Mesendoderm (in vitro differentiated cells): ENCODE results near the gene HBM.

ENCODE experiments used
- DNase-seq: peaks from one replicate; pipeline ENCODE4 v3.0.0; 2013
- H2AK5ac ChIP-seq: 2 replicates; pipeline ENCODE4 v1.6.1; 2013; ENCODE audit warnings: low read length, inconsistent platforms
- H2BK120ac ChIP-seq: 2 replicates; pipeline ENCODE4 v1.6.1; 2013; ENCODE audit warnings: low read depth, mild to moderate bottlenecking, low read length, moderate library complexity, mixed read lengths
- H2BK15ac ChIP-seq: replicated peaks from 2 replicates; pipeline ENCODE4 v1.6.1; 2013; ENCODE audit warnings: low read depth, mild to moderate bottlenecking, moderate library complexity
- H2BK5ac ChIP-seq: 2 replicates; pipeline ENCODE4 v1.6.1; 2013; ENCODE audit warnings: low read length, inconsistent platforms
- H3K18ac ChIP-seq: 2 replicates; pipeline ENCODE4 v1.6.1; 2013; ENCODE audit warnings: mild to moderate bottlenecking, low read length, mixed read lengths
- H3K23ac ChIP-seq: one replicate; pipeline ENCODE4 v1.6.1; 2013; ENCODE audit warnings: low read length
- H3K27ac ChIP-seq: 2 replicates; pipeline ENCODE4 v1.5.1; 2013; ENCODE audit warnings: low read depth, mild to moderate bottlenecking, inconsistent platforms, low read length, moderate library complexity
- H3K27me3 ChIP-seq: 2 replicates; pipeline ENCODE4 v1.6.1; 2013; ENCODE audit warnings: low read length, control low read depth, mild to moderate bottlenecking, inconsistent platforms; ENCODE audit not compliant: insufficient read depth, poor library complexity
- H3K36me3 ChIP-seq: 2 replicates; pipeline ENCODE4 v1.6.1; 2013; ENCODE audit warnings: low read length, inconsistent platforms; ENCODE audit not compliant: control insufficient read depth, insufficient read depth
- H3K4ac ChIP-seq: one replicate; pipeline ENCODE4 v1.6.1; 2013; ENCODE audit warnings: low read depth, mild to moderate bottlenecking, low read length, moderate library complexity
- H3K4me1 ChIP-seq: 2 replicates; pipeline ENCODE4 v1.6.1; 2013; ENCODE audit warnings: low read depth, low read length, inconsistent platforms; ENCODE audit not compliant: control insufficient read depth
- H3K4me2 ChIP-seq: 2 replicates; pipeline ENCODE4 v1.6.1; 2013; ENCODE audit warnings: low read length
- H3K4me3 ChIP-seq: 2 replicates; pipeline ENCODE4 v1.5.1; 2013; ENCODE audit warnings: mild to moderate bottlenecking, low read length
- H3K56ac ChIP-seq: one replicate; pipeline ENCODE4 v1.6.1; 2013; ENCODE audit warnings: low read length
- H3K79me1 ChIP-seq: 2 replicates; pipeline ENCODE4 v1.6.1; 2013; ENCODE audit warnings: low read length, inconsistent platforms
- H3K79me2 ChIP-seq: 2 replicates; pipeline ENCODE4 v1.6.1; 2013; ENCODE audit warnings: mild to moderate bottlenecking, low read length; ENCODE audit not compliant: control insufficient read depth, insufficient read depth
- H3K9ac ChIP-seq: 2 replicates; pipeline ENCODE4 v1.6.1; 2013; ENCODE audit warnings: low read length, inconsistent platforms
- H4K5ac ChIP-seq: one replicate; pipeline ENCODE4 v1.6.1; 2013; ENCODE audit warnings: low read length
- H4K8ac ChIP-seq: one replicate; pipeline ENCODE4 v1.6.1; 2013; ENCODE audit warnings: low read depth, mild to moderate bottlenecking, control low read depth, low read length, moderate library complexity
- WGBS: extraction: QIAGEN DNeasy Blood & Tissue Kit; methylation state at CpG from one replicate; pipeline ENCODE4 v1.1.7; 2013; ENCODE audit warnings: low lambda C conversion rate, missing lambda C conversion rate; ENCODE audit not compliant: insufficient coverage; ENCODE audit errors: extremely low coverage; 5-methylcytosine and 5-hydroxymethylcytosine counted together

HBM gene

DNA sequence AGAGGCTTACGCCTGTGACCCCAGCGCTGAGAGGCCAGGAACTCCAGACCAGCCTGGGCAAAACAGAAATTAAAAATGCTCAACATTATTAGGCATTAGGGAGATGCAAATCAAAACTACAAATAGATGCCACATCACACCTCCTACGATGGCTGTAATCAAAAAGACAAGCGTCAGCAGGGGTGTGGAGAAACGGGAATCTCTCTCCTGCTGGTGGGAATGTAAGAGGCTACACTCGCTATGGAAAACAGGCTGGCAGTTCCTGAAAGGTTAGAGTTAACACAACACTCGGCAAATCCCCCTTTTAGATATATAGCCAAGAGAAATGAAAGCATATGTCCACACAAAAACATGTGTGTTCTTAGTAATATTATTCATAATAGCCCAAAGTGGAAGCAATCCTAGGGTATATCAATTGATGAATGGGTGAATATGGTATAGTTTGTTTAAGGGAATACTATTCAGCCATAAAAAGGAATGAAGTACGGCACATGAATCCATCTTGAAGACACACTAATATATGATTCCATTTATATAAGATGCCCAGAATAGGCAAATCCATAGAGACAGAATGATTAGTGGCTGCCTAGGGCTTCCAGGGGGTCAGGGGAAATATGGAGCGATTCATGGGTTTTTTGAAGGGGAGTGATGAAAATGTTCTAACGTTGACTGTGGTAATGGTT is 25.5 kb upstream of the HBM start:
- H3K4ac ChIP-seq: no peak overlapping the region
- WGBS: no CpG with 5 or more reads among the region's 10 CpGs

DNA sequence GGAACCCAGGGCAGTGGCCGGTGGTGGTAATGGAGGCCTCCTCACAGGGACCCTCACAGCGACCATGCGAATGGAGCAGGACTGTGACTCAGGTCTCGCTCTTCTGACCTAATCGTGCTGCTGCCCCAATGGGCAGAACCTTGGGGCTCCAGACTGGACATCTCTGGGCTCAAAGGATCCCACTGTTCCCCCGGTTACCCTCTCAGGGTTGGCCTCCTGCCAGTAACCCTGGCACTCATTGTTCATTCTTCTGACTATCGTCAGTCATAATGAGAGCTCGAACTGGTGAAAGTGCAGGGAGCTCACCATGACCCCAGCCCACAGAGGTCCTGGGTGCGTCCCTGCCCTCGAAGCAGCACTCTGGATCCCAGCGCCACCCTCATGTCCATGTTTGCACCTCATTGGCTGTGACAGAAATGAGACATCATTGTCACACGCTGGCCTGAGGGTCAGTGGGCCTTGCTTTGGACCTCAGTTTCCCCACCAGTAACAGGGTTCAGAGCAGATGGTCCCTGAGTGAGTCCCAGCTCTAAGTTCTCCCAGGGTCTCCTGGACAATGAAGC is 23.3 kb upstream of the HBM start:
- Histone ChIP-seq H3K27ac (no peak overlapping the region), H3K4me2 (no peak overlapping the region), H3K36me3 (no peaks in the 10 kb centered on the region), H3K4ac (no peak overlapping the region), H3K79me2 (no peaks in the 10 kb centered on the region), H3K18ac (no peak overlapping the region), H2BK5ac (no peak overlapping the region), H2BK15ac (no peak overlapping the region), H2AK5ac (no peak overlapping the region), H3K79me1 (no peaks in the 10 kb centered on the region), H3K9ac (no peak overlapping the region), H3K56ac (no peak overlapping the region), H3K23ac (no peak overlapping the region), H3K27me3 (no peaks in the 10 kb centered on the region), H3K4me3 (no peak overlapping the region), H4K5ac (no peak overlapping the region), H3K4me1 (no peaks in the 10 kb centered on the region), H4K8ac (no peak overlapping the region), H2BK120ac (no peak overlapping the region)
- no peak for DNase-seq
- WGBS: no CpG with 5 or more reads among the region's 12 CpGs

More for the DNA sequence above, 25.5 kb upstream of the HBM start:
- no peaks in the 10 kb centered on the region for H3K27me3 ChIP-seq
- peak; percentile 55 for DNase-seq
- no peak overlapping the region for H3K4me3 ChIP-seq
- no peak overlapping the region for H3K27ac ChIP-seq
- H3K18ac ChIP-seq: no peak overlapping the region
- H3K4me1 ChIP-seq: no peaks in the 10 kb centered on the region
- no peak overlapping the region for H3K9ac ChIP-seq
- H3K4me2 ChIP-seq: no peak overlapping the region
- H2AK5ac ChIP-seq: no peak overlapping the region
- no peaks in the 10 kb centered on the region for H3K79me2 ChIP-seq
- H3K36me3 ChIP-seq: no peaks in the 10 kb centered on the region
- H3K23ac ChIP-seq: no peak overlapping the region
- no peak overlapping the region for H2BK15ac ChIP-seq
- no peak overlapping the region for H4K8ac ChIP-seq
- no peak overlapping the region for H2BK5ac ChIP-seq
- H4K5ac ChIP-seq: no peak overlapping the region
- peaks cover 1% of the 10 kb centered on the region for H3K79me1 ChIP-seq
- H3K56ac ChIP-seq: no peak overlapping the region
- no peak overlapping the region for H2BK120ac ChIP-seq

DNA sequence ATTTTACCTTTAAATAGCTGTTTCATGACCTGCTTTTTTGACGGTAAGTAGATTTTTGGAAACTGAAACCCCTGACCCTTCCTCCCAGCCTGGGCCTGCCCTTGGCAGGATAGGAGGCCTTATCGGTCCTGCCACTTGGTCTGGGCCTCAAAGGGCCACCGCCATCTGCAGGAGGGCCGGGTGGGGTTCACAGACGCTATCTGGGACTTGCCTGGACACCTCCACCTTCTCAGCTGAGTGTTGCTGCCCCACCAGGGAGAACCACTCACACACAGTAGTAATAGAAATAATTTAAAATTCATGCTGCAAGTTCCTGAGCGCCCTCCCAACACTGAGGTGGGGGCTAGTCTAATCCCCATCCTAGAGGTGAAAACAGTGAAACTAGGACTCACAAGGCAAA is 22.7 kb upstream of the HBM start:
- Histone ChIP-seq H3K27ac (no peak overlapping the region), H2BK120ac (no peak overlapping the region), H3K56ac (no peak overlapping the region), H3K4ac (no peak overlapping the region), H4K5ac (no peak overlapping the region), H3K18ac (no peak overlapping the region), H4K8ac (no peak overlapping the region), H3K27me3 (no peaks in the 10 kb centered on the region), H3K4me1 (no peaks in the 10 kb centered on the region), H3K4me2 (no peak overlapping the region), H3K9ac (no peak overlapping the region), H3K36me3 (no peaks in the 10 kb centered on the region), H2BK5ac (no peak overlapping the region), H3K79me2 (no peaks in the 10 kb centered on the region), H3K79me1 (no peaks in the 10 kb centered on the region), H2BK15ac (no peak overlapping the region), H3K23ac (no peak overlapping the region), H3K4me3 (no peak overlapping the region), H2AK5ac (no peak overlapping the region)
- WGBS: no CpG with 5 or more reads among the region's 6 CpGs
- no peak for DNase-seq

DNA sequence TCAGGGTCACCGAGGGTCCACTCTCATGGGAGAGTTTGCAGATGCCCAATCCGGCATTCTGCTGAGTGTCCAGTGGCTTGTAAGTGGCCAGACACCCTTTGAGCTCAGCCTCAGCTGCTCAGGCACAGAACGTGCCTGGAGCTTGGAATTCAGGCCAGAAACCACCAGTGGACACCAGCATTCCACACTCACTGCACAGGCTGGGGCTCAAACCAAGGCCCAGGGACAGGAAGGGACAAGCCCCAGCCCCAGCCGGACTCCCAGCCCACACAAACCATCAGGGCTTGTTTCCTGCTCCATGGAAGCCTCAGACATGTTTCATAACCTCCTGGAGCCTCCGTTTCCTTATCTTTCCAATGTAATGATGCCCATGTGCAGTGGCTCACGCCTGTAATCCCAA is 22.3 kb upstream of the HBM start:
- H3K27ac ChIP-seq: no peak overlapping the region
- no peak overlapping the region for H2AK5ac ChIP-seq

DNA sequence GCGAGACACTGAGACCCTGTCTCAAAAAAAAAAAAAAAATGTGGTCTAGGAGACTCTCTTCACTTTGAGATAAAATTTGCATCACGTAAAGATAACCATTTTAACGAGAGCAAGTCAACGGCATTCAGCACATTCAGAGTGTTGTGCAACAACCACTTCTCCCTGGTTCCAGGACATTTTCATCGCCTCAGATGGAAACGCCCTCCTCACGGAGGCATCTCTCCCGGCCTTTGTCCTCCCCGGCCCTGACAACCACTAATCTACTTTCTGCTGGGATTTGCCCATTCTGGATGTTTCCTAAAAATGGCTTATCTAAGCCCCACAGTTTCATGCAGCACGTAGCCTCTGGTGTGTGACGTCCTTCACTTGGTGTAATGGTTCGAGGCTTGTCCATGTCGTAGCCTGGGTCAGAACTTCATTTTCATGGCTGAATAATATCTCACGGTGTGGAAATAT is 21.0 kb upstream of the HBM start:
- no peaks in the 10 kb centered on the region for H3K4me1 ChIP-seq
- H3K9ac ChIP-seq: no peak overlapping the region
- H3K4me2 ChIP-seq: no peak overlapping the region
- H4K5ac ChIP-seq: no peak overlapping the region
- no peak overlapping the region for H3K23ac ChIP-seq
- H3K18ac ChIP-seq: no peak overlapping the region
- no peaks in the 10 kb centered on the region for H3K36me3 ChIP-seq
- H3K4me3 ChIP-seq: no peak overlapping the region
- no CpG with 5 or more reads among the region's 14 CpGs for WGBS
- no peak overlapping the region for H2AK5ac ChIP-seq
- no peak overlapping the region for H4K8ac ChIP-seq
- no peak overlapping the region for H2BK15ac ChIP-seq
- no peak overlapping the region for H3K56ac ChIP-seq
- no peak overlapping the region for H2BK5ac ChIP-seq
- no peak overlapping the region for H3K27ac ChIP-seq
- H3K79me2 ChIP-seq: no peaks in the 10 kb centered on the region
- no peak overlapping the region for H2BK120ac ChIP-seq
- no peaks in the 10 kb centered on the region for H3K79me1 ChIP-seq
- no peak for DNase-seq
- no peak overlapping the region for H3K4ac ChIP-seq
- H3K27me3 ChIP-seq: no peaks in the 10 kb centered on the region

More for the DNA sequence above, 22.3 kb upstream of the HBM start:
- no peaks in the 10 kb centered on the region for H3K27me3 ChIP-seq
- no peak overlapping the region for H3K23ac ChIP-seq
- H2BK5ac ChIP-seq: no peak overlapping the region
- H3K79me1 ChIP-seq: no peaks in the 10 kb centered on the region
- no peaks in the 10 kb centered on the region for H3K4me1 ChIP-seq
- H3K56ac ChIP-seq: no peak overlapping the region
- no peaks in the 10 kb centered on the region for H3K36me3 ChIP-seq
- DNase-seq: no peak
- no peak overlapping the region for H4K5ac ChIP-seq
- no peak overlapping the region for H2BK120ac ChIP-seq
- H3K4me2 ChIP-seq: no peak overlapping the region
- H3K79me2 ChIP-seq: no peaks in the 10 kb centered on the region
- H4K8ac ChIP-seq: no peak overlapping the region
- WGBS: no CpG with 5 or more reads among the region's 6 CpGs
- no peak overlapping the region for H3K4ac ChIP-seq
- H3K18ac ChIP-seq: no peak overlapping the region
- no peak overlapping the region for H2BK15ac ChIP-seq
- H3K9ac ChIP-seq: no peak overlapping the region
- H3K4me3 ChIP-seq: no peak overlapping the region

DNA sequence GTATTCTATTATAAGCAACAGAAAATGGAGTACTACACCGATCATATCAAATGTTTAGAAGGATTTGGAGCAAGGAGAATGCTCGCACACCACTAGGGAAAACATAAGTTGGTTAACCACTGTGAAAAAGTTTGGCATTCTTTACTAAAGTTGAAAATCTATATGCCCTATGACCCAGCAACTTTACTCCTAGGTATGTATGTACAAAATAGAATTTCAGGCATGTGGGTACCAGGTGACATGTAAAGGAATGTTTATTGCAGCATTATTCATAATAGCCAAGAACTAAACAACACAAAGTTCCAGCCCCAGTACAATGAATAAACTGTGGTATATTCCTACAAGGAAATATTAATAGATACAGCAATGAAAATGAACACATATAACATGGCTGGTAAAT is 19.1 kb upstream of the HBM start:
- DNase-seq: no peak
- Histone ChIP-seq H3K18ac (no peak overlapping the region), H2BK120ac (no peak overlapping the region), H3K27ac (no peak overlapping the region), H3K4me3 (no peak overlapping the region), H2BK5ac (no peak overlapping the region), H3K56ac (no peak overlapping the region), H3K36me3 (no peaks in the 10 kb centered on the region), H3K4me2 (no peak overlapping the region), H2AK5ac (no peak overlapping the region), H4K5ac (no peak overlapping the region), H3K23ac (no peak overlapping the region), H3K4ac (no peak overlapping the region), H3K4me1 (no peaks in the 10 kb centered on the region), H3K79me1 (no peaks in the 10 kb centered on the region), H3K79me2 (no peaks in the 10 kb centered on the region), H3K27me3 (no peaks in the 10 kb centered on the region), H3K9ac (no peak overlapping the region), H2BK15ac (no peak overlapping the region), H4K8ac (no peak overlapping the region)
- WGBS: no CpG with 5 or more reads among the region's 2 CpGs
